Stomach (tissue), 9 donors: ENCODE data around the gene DLGAP1. TPM values are rescaled to one million over a fixed set of nuclear protein-coding genes. Genes with fewer than 3 reads are reported as not detected.
A peak's percentile ranks its signal among the peaks of the same experiment; 100 is the strongest.

Experiments
- DNase-seq, 2 donors: peaks; one replicate each; pipeline versions ENCODE4 v3.0.0 to v3.0.0-alpha.2; 2013 to 2019
- H3K27ac ChIP-seq, 5 donors: fragments of 200-600 bp in 4 of 5; sonication (generic) in 4 of 5; one replicate each; pipeline ENCODE4 v1.5.1; 2013 to 2019; ENCODE audit warnings: mild to moderate bottlenecking in 1 of 5, moderate library complexity in 1 of 5
- H3K27me3 ChIP-seq, 3 donors: fragments of 200-600 bp; sonication (generic); one replicate each; pipeline ENCODE4 v1.5.1; 2017 to 2019; ENCODE audit warnings: mixed run types in 1 of 3
- H3K36me3 ChIP-seq, 4 donors: fragments of 200-600 bp; sonication (generic); 1 replicate in 3 of 4; 2 replicates in 1 of 4; pipeline ENCODE4 v1.5.1; 2016 to 2019
- H3K4me1 ChIP-seq, 4 donors: fragments of 200-600 bp; sonication (generic); one replicate each; pipeline ENCODE4 v1.5.1; 2016 to 2019
- H3K4me3 ChIP-seq, 4 donors: fragments of 200-600 bp; sonication (generic) in 3 of 4; one replicate each; pipeline ENCODE4 v1.5.1; 2016 to 2019; ENCODE audit warnings: mild to moderate bottlenecking in 1 of 4
- H3K9me3 ChIP-seq, 4 donors: fragments of 200-600 bp; sonication (generic); one replicate each; pipeline ENCODE4 v1.5.1; 2016 to 2019
- EP300 ChIP-seq: sonication (generic); formaldehyde crosslinking; IDR thresholded peaks from one replicate; pipeline ENCODE4 v1.6.1; 2017; ENCODE audit warnings: antibody characterized with exemption
- POLR2A ChIP-seq, 4 donors: fragments of 450-650 bp; IDR thresholded peaks; one replicate each; pipeline ENCODE4 v1.6.1; 2016; ENCODE audit warnings: antibody characterized with exemption in 4 of 4, control low read depth in 2 of 4, mild to moderate bottlenecking in 1 of 4, moderate library complexity in 1 of 4
- POLR2AphosphoS5 ChIP-seq, 3 donors: sonication (generic); formaldehyde crosslinking; IDR thresholded peaks; one replicate each; pipeline ENCODE4 v1.6.1; 2016; ENCODE audit warnings: antibody characterized with exemption in 3 of 3
- WGBS, 5 donors: extraction: QIAGEN DNeasy Blood & Tissue Kit in 3 of 5; methylation state at CpG; one replicate each; pipeline versions ENCODE4 v1.1.5 to v1.1.7; 2013 to 2018; 5-methylcytosine and 5-hydroxymethylcytosine counted together
- intact Hi-C: fragments of 100-400 bp; cut with DNase I; formaldehyde crosslinking; loops from one replicate; pipeline ENCODE4 v1.15.1; 2023; ENCODE audit warnings: low total_unique reads
- polyA plus RNA-seq, 3 donors: library from polyadenylated mRNA; stranded (reverse); fragments of 200-250 nt; gene quantifications; one replicate each; pipeline ENCODE4 v1.2.3, GENCODE V29; 2013
- total RNA-seq, 5 donors: library from RNA; depleted of rRNA; stranded (reverse); fragments of >200 nt; gene quantifications; one replicate each; pipeline versions ENCODE4 v1.1.0 to v1.2.3, GENCODE V29; 2014 to 2016
- TF ChIP-seq, protein P1 (sequence below), 7 experiments: fragments of 450-650 bp in 4 of 7; fragments of 200-600 bp in 3 of 7; sonication (generic) in 3 of 7; IDR thresholded peaks; one replicate each; pipeline ENCODE4 v1.5.1; 2016 to 2019; ENCODE audit warnings: antibody characterized with exemption in 7 of 7, control low read depth in 2 of 7, mild to moderate bottlenecking in 1 of 7
- donor health status: healthy with polysubstance abuse.
- donor health status: Bipolar disorder and iron deficiency.
- donor health status: healthy.

Gene DLGAP1
- total and polyA plus RNA-seq, 8 donors: 0.06 to 7.0 (median 1.3) TPM; not detected in 1

- TF ChIP-seq EP300 (no peak), POLR2A (IDR thresholded peaks at IDR 0.05) (no peak), POLR2AphosphoS5 (IDR thresholded peaks at IDR 0.05) (no peak)
- TF ChIP-seq, protein P1, sequence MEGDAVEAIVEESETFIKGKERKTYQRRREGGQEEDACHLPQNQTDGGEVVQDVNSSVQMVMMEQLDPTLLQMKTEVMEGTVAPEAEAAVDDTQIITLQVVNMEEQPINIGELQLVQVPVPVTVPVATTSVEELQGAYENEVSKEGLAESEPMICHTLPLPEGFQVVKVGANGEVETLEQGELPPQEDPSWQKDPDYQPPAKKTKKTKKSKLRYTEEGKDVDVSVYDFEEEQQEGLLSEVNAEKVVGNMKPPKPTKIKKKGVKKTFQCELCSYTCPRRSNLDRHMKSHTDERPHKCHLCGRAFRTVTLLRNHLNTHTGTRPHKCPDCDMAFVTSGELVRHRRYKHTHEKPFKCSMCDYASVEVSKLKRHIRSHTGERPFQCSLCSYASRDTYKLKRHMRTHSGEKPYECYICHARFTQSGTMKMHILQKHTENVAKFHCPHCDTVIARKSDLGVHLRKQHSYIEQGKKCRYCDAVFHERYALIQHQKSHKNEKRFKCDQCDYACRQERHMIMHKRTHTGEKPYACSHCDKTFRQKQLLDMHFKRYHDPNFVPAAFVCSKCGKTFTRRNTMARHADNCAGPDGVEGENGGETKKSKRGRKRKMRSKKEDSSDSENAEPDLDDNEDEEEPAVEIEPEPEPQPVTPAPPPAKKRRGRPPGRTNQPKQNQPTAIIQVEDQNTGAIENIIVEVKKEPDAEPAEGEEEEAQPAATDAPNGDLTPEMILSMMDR (IDR thresholded peaks at IDR 0.05): no peak
- no peak overlapping the region for H3K27ac ChIP-seq
- intact Hi-C loops: loop anchor here (10.0 kb wide), 1 partner anchor 219 kb away; no protein-coding TSS in a partner anchor
- H3K4me1 ChIP-seq: peaks cover 0 to 23% (median 4%) of the 10 kb centered on the region in 4 donors
- no peaks in the 10 kb centered on the region for H3K27me3 ChIP-seq
- 75 to 83% (median 81%) methylated on average over 3 of the region's 3 CpGs for WGBS, 5 donors
- H3K9me3 ChIP-seq: peaks cover 0 to 10% (median 7%) of the 10 kb centered on the region in 4 donors
- no peaks in the 10 kb centered on the region for H3K36me3 ChIP-seq
- no peak for DNase-seq
- H3K4me3 ChIP-seq: no peak overlapping the region
These were observed 470.8 kb downstream of the DLGAP1 start for GRCh38 chr18:3984163-3984757.

GRCh38 chr18:3983351-3983969, 471.6 kb downstream of the DLGAP1 start:
- TF ChIP-seq POLR2AphosphoS5 (IDR thresholded peaks at IDR 0.05): no peak
- no peak for TF ChIP-seq EP300
- TF ChIP-seq POLR2A (IDR thresholded peaks at IDR 0.05): no peak
- TF ChIP-seq, protein P1 (IDR thresholded peaks at IDR 0.05): no peak
- H3K4me1 ChIP-seq: peaks cover 0 to 23% (median 4%) of the 10 kb centered on the region in 4 donors
- DNase-seq: peak in 1 of 2 donors; percentile 15
- H3K4me3 ChIP-seq: no peak overlapping the region
- peaks cover 3 to 18% (median 11%) of the 10 kb centered on the region in 4 donors for H3K9me3 ChIP-seq
- 15 to 26% (median 19%) methylated on average over 5 of the region's 5 CpGs for WGBS, 5 donors
- H3K36me3 ChIP-seq: no peaks in the 10 kb centered on the region
- H3K27me3 ChIP-seq: no peaks in the 10 kb centered on the region
- intact Hi-C loops: loop anchor here (10.0 kb wide), 1 partner anchor 219 kb away; no protein-coding TSS in a partner anchor
- no peak overlapping the region for H3K27ac ChIP-seq

DNA sequence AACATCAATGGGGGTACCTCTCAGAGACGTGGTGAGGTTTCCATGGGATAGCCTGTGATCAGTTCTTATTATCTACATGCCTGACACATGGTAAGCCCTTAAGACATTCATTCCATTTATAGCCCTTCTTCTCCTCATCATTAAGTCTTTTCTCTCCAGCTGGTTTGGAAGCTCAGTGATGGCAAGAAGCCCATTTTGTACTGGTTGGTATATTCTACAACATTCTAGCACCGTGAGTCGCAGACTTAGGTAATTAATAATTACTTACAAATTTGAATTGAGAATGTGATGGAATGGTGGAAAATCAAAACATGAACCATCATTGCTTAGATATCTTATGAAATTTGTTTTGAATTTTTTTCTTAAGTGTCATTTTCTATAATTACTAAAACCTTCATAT, 472.6 kb downstream of the DLGAP1 start:
- intact Hi-C loops: loop anchor here (10.0 kb wide), 1 partner anchor 218 kb away; no protein-coding TSS in a partner anchor

DNA sequence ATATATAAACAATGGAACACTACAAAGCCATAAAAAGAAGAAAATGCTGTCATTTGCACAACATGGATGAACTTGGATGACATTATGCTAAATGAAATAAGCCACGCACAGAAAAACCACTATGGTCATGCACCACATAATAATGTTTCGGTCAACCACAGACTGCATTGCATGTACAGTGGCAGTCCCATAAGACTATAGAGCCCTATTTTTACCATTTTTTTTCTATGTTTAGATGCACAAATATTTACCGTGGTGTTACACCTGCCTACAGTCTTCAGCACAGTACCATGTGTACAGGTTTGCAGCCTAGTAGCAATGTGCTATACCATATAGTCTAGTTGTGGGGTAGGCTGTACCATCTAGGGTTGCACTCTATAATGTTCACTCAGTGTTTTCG, 476.1 kb downstream of the DLGAP1 start:
- Histone ChIP-seq H3K36me3 (no peaks in the 10 kb centered on the region), H3K4me1 (peaks cover 0 to 8% (median 0%) of the 10 kb centered on the region in 4 donors), H3K27me3 (no peaks in the 10 kb centered on the region), H3K9me3 (peaks cover 3 to 25% (median 12%) of the 10 kb centered on the region in 4 donors), H3K27ac (no peak overlapping the region), H3K4me3 (no peak overlapping the region)
- DNase-seq: no peak
- WGBS, 5 donors: 96 to 98% (median 98%) methylated on average over 4 of the region's 4 CpGs
- TF ChIP-seq EP300: no peak
- TF ChIP-seq POLR2AphosphoS5 (IDR thresholded peaks at IDR 0.05): no peak
- no peak for TF ChIP-seq POLR2A (IDR thresholded peaks at IDR 0.05)
- TF ChIP-seq, protein P1 (IDR thresholded peaks at IDR 0.05): no peak
- intact Hi-C loops: no loop called here

More for the DNA sequence above, 472.6 kb downstream of the DLGAP1 start:
- no peak overlapping the region for H3K4me3 ChIP-seq
- peaks cover 0 to 23% (median 4%) of the 10 kb centered on the region in 4 donors for H3K4me1 ChIP-seq
- H3K27me3 ChIP-seq: no peaks in the 10 kb centered on the region
- DNase-seq: no peak
- no peak overlapping the region for H3K27ac ChIP-seq
- H3K36me3 ChIP-seq: no peaks in the 10 kb centered on the region
- WGBS, 5 donors: 77 to 90% (median 90%) methylated on average over 3 of the region's 3 CpGs
- peaks cover 3 to 25% (median 12%) of the 10 kb centered on the region in 4 donors for H3K9me3 ChIP-seq
- TF ChIP-seq, protein P1 (IDR thresholded peaks at IDR 0.05): no peak
- TF ChIP-seq POLR2AphosphoS5 (IDR thresholded peaks at IDR 0.05): no peak
- TF ChIP-seq POLR2A (IDR thresholded peaks at IDR 0.05): no peak
- no peak for TF ChIP-seq EP300
